Measurements from ENCODE around the gene FEN1. TPM values are rescaled to one million over a fixed set of nuclear protein-coding genes. Genes with fewer than 3 reads are reported as not detected.

FEN1 gene
- total and polyA plus RNA-seq, 2 of the 13 experiments (the other 11 are each of a cell fraction or from before 2014, with no cell fraction given), result 12.4 to 102 TPM

GRCh38 chr11:61815790-61816735 is 23.4 kb downstream of the FEN1 start (continued):
- TF ChIP-seq ZBTB10 (CRISPR knock-in tag; IDR thresholded peaks at IDR 0.05; ENCODE audit: borderline replicate concordance), result 0 out of 2 replicates have a peak, but pooled peaks have one; percentile 41
- no peak for TF ChIP-seq TP53 (CRISPR knock-in tag; conservative IDR thresholded peaks at IDR 0.05)
- TF ChIP-seq ZNF33B (CRISPR knock-in tag; IDR thresholded peaks at IDR 0.05), result no peak; the same call in 1 of the 2 replicates
- TF ChIP-seq ZNF142 (CRISPR knock-in tag; IDR thresholded peaks at IDR 0.05), result no peak
- TF ChIP-seq NRL (CRISPR knock-in tag; IDR thresholded peaks at IDR 0.05; ENCODE audit: borderline replicate concordance), result no peak
- no peak for TF ChIP-seq HHEX (CRISPR knock-in tag; IDR thresholded peaks at IDR 0.05)
- 0 out of 2 replicates have a peak, but pooled peaks have one; percentile 3 for TF ChIP-seq ZSCAN5A (CRISPR knock-in tag; IDR thresholded peaks at IDR 0.05; ENCODE audit: borderline replicate concordance)
- no peak for TF ChIP-seq RFX5 (IDR thresholded peaks at IDR 0.05; ENCODE audit: low read depth, low read length)
- no peak for TF ChIP-seq GATAD2A (CRISPR knock-in tag; IDR thresholded peaks at IDR 0.05)
- no peak for TF ChIP-seq ZNF343 (CRISPR knock-in tag; IDR thresholded peaks at IDR 0.05)
- no peak for TF ChIP-seq HIC2 (CRISPR knock-in tag; IDR thresholded peaks at IDR 0.05; ENCODE audit: low read depth)
- 0 out of 2 replicates have a peak, but pooled peaks have one; percentile 69 for TF ChIP-seq ZNF816 (CRISPR knock-in tag; IDR thresholded peaks at IDR 0.05; ENCODE audit: borderline replicate concordance)
- TF ChIP-seq ZFP90 (CRISPR knock-in tag; IDR thresholded peaks at IDR 0.05; ENCODE audit: borderline replicate concordance), result 0 out of 2 replicates have a peak, but pooled peaks have one; percentile 1
- TF ChIP-seq ZNF232 (CRISPR knock-in tag; IDR thresholded peaks at IDR 0.05; ENCODE audit: borderline replicate concordance), result no peak
